SK-MEL-5 (cell line): ENCODE data around the gene RNASE7. TPM values are rescaled to one million over a fixed set of nuclear protein-coding genes. Genes with fewer than 3 reads are reported as not detected.

ENCODE experiments used
- DNase-seq: peaks from one replicate; pipeline ENCODE4 v3.0.0-alpha.2; 2016; ENCODE audit warnings: low read depth, low spot score
- in situ Hi-C: cut with HindIII; loops from 2 replicates; pipeline ENCODE4 v1.10.0; 2016; ENCODE audit warnings: low sequenced_read_pairs, high pct_unique_total_duplicates, low pct_unique_long_range_greater_than_20kb
- total RNA-seq: library from RNA; depleted of rRNA; stranded (reverse); fragments of >200 nt; shearing (Covaris generic); gene quantifications from 2 replicates; pipeline ENCODE4 v1.2.3, GENCODE V29; 2014

The RNASE7 gene
- total RNA-seq, 1 experiment from 2014 or later: not detected

DNA sequence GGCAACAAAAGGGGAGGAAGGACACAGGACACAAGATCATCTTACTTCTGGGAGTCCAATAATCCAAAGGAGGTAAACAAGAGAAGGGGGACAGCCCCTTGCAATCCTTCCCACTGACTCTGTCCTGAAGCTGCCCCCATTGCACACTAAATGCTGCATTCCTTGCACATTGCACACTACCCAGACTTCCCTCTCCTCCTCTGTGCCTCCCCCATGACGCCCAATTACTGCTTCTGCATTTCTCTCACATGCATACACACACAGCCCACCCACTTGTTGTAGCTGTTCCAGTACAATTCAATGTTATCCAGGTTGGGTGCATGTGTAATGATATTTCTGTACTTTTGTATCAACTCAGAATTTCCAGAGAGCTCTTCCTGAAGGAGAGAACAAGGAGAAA is 22.8 kb upstream of the RNASE7 start:
- in situ Hi-C loops: no loop called here
- DNase-seq: no peak

DNA sequence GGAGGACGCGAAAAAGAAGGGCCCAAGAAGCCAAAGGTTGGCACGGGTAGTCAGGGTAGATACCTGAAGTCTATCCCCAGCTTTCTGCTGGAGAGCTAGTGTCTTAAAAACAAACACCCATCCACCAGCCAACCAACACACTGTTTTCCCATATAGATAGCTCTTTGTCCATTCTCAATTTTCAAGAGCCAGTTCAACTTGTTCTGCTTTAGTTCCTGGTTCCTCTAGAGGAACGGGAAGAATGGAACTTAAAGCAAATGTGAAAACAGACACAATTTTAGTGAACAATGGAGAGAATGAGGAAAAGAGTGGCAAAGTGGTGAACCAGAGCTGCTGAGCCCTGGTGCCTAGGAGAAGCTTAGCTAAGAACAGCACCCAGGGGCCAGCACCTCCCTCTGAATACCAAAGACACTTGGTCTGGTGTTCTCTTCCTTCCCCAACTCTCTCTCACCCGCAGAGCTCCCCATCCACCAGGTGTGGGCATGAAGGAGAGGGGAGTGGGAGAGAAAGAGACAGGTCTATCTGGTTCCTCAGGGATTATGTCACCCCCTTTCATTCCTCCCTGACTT is 21.1 kb upstream of the RNASE7 start:
- DNase-seq: no peak
- in situ Hi-C loops: no loop called here

DNA sequence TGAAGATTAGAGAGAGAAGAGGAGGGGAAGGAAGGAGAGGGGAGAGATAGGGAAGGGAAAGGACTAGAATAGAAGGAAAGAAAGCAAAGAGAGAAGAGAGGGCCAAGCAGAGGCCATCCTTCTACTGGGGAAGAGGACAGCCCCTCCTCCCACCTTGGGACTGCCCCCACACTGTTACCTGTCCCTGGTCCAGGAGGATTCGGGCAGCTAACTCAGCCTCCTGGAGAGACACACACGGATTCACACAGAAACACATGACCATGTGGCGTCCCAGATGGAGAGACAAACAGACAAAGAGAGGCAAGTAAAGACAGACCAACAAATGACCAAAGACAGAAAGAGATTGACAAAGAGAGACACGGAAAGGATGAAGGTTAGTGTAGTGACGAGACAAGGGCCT is 19.5 kb upstream of the RNASE7 start:
- in situ Hi-C loops: no loop called here
- DNase-seq: no peak

DNA sequence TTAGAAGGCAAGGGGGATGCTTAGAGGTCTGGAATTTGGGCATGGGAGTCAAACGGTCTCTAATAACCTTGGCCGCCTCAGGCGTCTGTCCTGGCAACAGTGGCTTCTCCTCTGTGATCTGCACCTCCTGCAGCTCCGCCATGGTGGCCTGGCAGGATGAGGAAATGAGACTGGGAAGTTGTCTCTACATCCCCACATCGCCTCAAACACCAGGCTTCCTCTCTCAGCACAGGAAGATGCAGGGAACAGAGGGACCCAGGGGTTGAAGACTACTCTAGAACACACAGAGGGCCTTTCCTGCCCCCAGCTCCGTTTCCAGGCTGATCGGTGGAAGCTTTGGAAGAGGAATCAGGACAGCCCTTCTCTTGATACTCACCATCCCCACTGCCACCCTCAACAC is 19.0 kb upstream of the RNASE7 start:
- DNase-seq: no peak
- in situ Hi-C loops: no loop called here

DNA sequence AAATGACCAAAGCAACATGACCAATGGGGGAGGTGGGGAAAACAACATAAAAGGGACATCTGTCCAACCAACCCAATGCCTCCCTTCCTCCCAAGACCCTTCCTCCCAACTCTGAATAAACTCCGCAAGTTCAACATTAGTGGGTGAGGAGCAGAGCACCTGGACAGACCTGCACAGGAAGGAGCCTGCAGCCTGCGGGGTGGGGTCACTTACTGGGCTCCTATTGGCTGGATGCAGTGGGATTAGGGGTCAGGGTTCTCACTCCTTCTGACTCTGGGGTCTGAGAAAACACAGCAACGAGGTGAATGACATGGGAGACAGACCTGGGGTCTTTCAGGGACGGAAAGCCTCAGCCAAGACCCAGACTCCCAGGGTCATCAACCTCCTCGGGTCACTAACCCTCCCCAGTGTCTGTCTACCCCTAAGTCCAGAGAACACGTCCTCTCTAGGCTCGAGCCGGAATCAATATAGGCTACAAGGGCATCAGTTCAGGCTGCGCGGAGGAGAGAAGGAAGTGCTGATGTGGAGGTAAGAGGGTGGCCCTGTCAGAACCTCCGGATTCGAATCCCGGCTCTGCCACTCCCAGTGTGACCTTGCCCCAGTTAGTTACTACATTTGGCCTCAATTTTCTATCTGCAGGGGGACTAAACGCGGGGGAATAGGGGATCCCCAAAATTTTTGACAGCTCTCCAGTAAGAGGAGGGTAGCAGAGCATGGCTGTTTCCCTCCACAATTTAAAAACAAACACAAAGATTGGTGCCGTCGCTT is 18.2 kb upstream of the RNASE7 start:
- DNase-seq: no peak
- in situ Hi-C loops: no loop called here

DNA sequence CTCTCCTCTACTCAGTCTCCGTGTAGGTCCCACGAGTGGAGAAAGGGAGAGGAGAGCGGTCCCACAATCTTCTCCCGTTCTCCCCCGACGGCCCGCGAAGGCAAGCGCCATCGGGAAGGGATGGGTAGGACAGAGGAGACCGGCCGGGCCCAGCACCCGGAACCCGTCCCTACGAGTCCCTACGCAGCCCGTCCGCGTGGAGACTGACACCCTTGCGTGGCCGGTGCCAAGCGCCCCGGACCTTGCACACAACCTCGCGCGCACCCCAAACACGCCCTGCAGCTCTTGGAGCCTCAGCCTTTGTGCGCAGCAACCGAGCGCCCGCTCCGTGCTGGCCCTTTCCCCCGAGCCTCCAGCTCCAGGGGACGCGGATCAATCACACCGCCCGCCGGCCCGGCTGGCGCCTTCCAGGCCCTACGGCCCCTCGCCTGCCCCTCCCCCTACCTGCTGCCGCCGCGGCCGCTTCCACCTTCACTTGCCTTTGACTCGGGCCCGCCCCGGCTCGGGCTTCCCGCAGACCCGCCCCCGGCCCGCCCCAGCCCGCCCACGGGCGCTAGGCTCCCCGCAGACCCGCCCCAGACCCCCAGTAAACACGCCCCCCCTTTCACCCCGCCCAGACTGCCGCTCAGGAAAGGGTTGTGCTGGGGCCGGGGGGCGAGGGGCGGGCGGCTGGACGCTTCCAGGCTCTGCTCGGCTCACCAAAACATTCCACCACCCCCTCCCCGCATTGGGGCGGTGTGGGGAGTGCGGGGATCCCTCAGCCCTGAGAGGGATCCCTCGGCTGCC is 17.4 kb upstream of the RNASE7 start, which contains the start of gene NDRG2:
NDRG2 (minus strand) TSS at position 477 of the 786 bp plus-strand sequence. CDS start 1,746 bp downstream, outside the sequence.
- peak; percentile 42 for DNase-seq
- in situ Hi-C loops: no loop called here

DNA sequence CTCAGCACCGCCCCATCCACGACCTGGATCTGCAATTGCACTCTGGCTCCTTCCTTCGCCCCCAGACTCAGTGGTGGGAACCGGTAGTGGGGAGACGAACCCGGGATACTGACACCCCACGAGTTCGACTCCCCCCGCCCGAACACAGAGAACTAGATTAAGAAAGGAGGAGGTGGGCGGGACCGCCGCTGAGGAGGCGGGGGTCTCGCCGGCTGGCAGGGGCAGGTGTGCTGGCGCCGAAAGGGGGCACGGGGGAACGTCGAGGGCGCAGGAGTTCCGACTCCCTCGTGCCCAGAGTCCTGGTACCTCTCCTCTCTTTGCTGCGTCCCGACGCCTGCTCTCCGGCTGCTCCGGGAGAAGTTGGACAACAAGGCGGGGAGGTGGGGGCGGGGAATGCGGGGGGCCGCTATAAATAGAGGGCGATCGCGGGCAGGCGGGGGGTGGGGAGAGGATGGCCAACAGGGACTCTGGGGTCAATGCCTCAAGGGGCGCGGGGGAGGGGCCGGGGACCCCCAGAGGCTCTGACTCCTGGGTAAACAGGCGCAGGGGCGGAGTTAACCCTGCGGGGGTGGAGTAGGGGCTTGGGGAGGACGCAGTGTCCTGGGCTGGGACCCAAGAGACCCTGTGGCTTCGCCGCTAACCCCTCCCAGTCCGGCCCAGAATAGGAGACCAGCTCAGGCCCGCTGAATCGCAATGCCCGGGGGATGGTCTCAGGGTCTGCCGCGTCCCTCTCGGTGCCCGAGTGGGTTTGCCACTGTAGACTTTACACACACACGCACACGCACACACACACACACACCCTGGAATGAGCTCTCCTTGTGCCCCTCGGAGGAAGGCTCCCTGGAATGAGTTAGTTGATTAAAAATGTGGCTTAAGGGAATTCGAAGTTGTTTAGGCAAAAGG is 16.5 kb upstream of the RNASE7 start:
- in situ Hi-C loops: no loop called here

DNA sequence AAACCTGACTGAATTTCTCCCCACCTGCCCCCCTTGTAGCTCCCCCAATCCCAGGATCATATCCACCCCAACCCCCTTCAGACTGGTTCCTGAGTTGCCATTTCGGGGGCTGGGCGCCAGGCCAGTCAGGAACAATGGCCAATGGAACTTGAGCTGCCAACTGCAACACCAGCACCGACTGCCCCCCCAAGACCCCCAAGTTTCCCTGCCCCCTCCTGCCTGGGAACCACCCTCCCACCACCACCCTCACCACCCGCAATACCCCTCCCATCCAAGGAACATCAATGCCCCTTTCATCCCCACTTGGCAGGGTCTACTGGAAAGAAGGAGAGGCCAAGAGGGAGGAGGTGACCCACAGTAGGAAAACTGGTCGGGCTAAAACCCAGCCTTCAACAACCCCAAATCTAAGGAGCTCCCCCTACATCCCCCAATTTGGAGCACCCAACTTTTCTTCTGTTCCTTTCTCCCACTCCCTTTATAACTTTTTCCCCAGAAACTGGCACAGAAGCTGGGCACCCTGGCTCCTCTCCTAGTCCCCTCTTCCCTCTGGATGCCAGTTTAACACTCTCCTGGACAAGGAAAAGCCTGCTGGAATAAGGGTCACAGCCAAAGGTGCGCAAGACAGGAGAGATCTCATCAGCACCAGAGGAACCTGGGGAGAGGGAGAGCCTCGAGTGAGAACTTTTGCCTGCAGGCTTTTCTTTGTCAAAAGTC is 15.7 kb upstream of the RNASE7 start:
- DNase-seq: no peak
- in situ Hi-C loops: no loop called here

More for the DNA sequence above, 16.5 kb upstream of the RNASE7 start:
- DNase-seq: no peak

DNA sequence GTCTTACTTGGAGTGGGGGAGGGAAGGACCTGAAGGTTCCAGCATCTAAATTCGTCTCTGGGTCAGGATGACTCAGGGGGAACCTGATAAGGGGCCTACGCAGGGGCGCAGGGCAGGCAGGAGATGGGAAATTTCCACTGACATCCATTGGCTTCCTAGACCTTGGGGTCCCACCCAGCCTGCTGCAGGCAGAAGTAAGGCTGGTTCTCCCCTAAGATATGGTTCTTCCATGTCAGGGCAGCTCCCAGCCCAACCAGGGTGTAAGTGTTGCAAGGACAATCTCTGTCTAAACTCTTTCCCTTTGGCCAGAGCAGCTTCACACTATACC is 15.2 kb upstream of the RNASE7 start:
- in situ Hi-C loops: no loop called here
- DNase-seq: no peak

DNA sequence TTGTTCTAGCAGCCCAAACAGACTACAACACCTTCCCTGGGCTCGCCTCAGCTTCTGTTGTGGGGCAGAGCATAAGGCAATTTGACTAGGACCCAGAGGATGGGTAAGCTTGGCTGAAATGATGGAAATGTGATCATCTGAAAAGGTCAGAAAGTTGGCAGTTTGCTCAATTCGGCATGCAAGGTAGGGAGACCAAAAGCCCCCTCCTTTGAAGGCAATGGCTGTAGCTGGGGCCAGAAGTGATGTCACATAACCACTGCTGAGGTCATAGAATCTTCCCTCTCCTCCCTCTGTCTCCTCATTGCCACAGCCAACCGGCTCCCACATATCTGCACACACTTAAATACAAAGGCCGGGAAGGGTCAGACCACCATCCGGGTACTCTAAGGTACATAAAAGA is 12.2 kb upstream of the RNASE7 start, which contains the start of gene TPPP2:
TPPP2 (plus strand) TSS at position 301 of the 400 bp plus-strand sequence. CDS start 365 bp downstream, outside the sequence.
- no peak for DNase-seq

DNA sequence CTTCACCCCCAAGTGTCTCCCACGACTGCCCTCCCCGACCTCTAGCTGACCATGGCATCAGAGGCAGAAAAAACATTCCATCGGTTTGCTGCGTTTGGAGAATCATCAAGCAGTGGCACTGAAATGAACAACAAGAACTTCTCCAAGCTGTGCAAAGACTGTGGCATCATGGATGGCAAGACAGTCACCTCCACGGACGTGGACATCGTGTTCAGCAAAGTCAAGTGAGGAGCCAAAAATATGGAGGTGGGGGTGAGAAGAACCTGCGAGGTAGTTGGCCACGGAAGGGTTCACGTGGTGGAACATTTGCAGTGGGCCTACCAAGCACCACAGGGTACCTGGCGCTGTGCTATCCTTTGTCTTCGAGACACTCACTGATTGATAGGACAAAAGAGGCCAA is 11.6 kb upstream of the RNASE7 start:
- in situ Hi-C loops: no loop called here
- no peak for DNase-seq

More for the DNA sequence above, 12.2 kb upstream of the RNASE7 start, which contains the start of gene TPPP2:
- in situ Hi-C loops: no loop called here

DNA sequence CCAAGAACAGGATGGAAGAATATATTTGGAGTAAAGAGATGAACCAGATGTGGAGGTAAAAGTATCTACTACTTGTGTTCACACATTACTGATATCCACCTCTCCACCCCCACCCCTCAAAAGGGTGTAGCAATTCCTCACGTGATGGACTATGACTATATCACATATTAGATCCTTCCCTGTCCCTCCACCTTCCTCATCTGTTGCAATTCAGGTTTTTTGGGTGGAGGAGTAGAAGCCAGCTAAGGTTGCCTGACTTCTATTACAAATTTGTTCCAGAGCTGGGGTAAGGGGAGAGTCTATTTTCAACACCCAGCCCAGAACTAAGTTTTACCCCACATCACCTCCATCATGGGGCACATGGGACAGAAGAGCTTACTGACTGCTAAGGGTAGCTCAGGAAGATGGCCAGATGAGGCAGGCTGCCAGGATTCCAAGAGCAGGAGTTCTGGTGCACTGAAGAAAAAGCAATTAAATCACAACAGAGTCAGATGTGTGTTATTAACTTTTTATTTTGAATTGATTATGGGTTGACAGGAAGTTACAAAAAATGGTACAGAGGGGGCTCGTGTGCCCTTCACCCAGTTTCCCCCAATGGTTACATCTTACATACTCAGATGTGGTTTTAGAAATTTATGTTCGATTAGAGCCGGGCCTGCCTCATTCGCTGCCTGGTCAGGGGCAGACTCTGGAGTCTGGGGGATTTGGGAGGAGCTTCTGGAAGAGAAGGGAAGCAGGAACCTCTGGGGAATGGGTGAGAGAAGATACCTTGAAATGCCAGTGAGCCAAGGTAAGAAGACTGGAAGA is 9.6 kb upstream of the RNASE7 start:
- in situ Hi-C loops: no loop called here
- no peak for DNase-seq

DNA sequence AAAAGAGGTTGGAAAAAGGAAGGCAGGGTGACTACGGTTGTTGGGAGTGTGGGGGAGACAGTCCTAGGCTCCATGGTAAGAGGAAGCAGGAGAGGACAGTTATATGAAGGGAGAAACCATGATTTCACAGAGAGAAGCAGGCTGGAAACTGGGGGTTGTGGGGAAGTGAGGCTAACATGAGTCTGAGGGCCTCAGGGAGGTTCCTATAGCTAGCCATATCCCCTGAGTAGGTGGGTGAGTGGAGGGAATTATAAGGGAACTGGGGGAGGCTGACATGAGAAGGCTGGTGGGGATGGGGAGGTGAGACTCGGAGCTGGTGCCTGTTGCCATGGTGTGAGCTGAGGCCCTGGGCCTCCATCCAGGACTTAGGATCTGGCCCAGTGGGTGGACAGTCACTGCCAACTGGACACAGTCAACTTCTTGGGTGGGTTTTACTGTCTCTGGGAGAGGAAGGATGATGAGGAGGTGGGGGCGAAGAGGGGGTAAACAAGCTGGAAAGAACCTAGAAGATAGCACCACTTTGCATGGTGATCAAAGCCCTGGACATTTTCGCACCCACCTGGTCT is 8.9 kb upstream of the RNASE7 start:
- in situ Hi-C loops: no loop called here

DNA sequence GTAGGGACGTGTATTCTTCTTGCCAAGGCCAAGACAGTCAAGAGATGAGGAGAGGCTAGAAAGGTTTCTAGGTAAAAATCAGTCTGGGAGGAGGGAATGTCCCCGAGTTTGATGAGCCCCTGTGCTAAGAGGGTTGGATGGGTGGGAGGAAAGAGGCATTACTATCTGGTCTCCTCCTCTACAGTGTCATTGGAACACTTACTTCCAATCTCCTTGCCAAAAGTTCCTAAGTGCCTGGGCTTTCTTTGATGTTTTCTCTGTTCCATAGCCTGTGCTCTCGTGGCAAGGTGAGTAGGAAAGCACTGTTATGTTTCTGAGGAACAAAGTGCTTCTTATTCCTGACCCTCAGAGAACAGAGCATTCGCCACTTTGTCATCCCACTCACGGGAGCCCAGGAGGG is 7.5 kb upstream of the RNASE7 start, which contains the start of gene RNASE13:
RNASE13 (minus strand) TSS at position 101 of the 400 bp plus-strand sequence. CDS start 519 bp downstream, outside the sequence.
- DNase-seq: no peak
- in situ Hi-C loops: no loop called here

More for the DNA sequence above, 8.9 kb upstream of the RNASE7 start:
- no peak for DNase-seq

DNA sequence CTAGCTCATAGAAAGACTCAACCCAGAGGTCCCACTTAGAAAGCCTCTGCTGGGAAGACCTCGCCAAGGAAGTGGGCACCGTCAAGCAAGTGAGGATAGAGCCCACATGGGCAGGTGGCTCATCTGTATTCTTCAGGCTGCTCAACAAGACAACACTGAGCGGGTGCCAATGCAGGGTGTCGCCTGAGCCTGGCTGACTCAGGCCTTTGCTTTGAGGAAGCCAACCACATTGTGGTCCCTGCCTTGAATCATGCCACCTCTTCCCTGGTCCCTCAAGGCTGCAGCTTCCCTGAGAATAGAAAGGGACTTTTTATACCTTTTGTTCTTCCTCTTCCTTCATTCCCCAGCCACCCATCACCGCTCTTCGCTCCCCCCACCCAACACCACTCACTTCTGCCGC is 5.4 kb upstream of the RNASE7 start:
- no peak for DNase-seq
- in situ Hi-C loops: no loop called here

DNA sequence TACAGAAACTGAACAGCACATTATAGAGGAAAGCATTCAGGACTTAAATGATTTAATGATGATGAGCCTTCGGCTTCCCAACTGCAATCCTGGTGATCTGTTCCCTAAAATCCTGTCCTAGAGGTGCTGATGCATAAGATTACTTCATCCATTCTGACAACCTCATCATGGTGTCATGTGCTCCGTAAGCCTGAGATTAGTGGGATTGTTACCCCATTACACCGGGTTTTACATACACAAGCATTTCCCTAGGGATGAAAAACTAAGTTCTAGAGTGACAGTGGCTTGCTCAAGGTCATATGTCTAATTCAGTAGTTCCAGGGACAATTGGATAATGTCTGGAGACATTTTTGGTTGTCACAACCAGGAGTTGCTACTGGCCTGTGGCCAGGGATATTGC is 5.0 kb upstream of the RNASE7 start:
- in situ Hi-C loops: no loop called here

More for the DNA sequence above, 5.0 kb upstream of the RNASE7 start:
- DNase-seq: no peak
